PC-3 (cell line): Measurements from ENCODE around the gene FOXN3.

ENCODE experiments used
- CTCF ChIP-seq: fragments of 300-600 bp; sonication (generic); conservative IDR thresholded peaks from 2 replicates; pipeline ENCODE4 v1.5.1; 2017; ENCODE audit warnings: antibody characterized with exemption, low read depth, mild to moderate bottlenecking, low read length
- EZH2 ChIP-seq: fragments of 300-600 bp; sonication (generic); IDR thresholded peaks from one replicate; pipeline ENCODE4 v1.6.1; 2017; ENCODE audit warnings: antibody characterized with exemption, mild to moderate bottlenecking, low read length; ENCODE audit not compliant: unreplicated experiment

- TF ChIP-seq CTCF (no peak), EZH2 (no peak)
These were observed 198.0 kb downstream of the FOXN3 start for GRCh38 chr14:89219051-89219450.
